GM12878 (cell line): ENCODE results near the gene GH2.

Experiments used
- ATF3 ChIP-seq: IDR thresholded peaks from 2 replicates; pipeline ENCODE4 v1.6.1; 2011; ENCODE audit warnings: low read depth, mild to moderate bottlenecking, low read length, moderate library complexity, borderline replicate concordance; ENCODE audit errors: extremely low read depth
- CREB1 ChIP-seq: IDR thresholded peaks from 2 replicates; pipeline ENCODE4 v1.6.1; 2012; ENCODE audit warnings: low read depth, mild to moderate bottlenecking, inconsistent platforms
- CTCF ChIP-seq, 3 experiments: IDR thresholded peaks in 2 of 3; conservative IDR thresholded peaks in 1 of 3; 2 replicates each; pipeline ENCODE4 v1.5.1; 2011; ENCODE audit warnings: low read depth in 3 of 3, low read length in 3 of 3, mild to moderate bottlenecking in 3 of 3, control low read depth in 2 of 3, moderate library complexity in 2 of 3, inconsistent platforms in 1 of 3, mixed read lengths in 1 of 3; ENCODE audit not compliant: control insufficient read depth in 2 of 3, insufficient read depth in 1 of 3; ENCODE audit errors: extremely low read depth in 1 of 3
- EGR1 ChIP-seq, 2 experiments: IDR thresholded peaks; 1 replicate in 1 of 2; 2 replicates in 1 of 2; pipeline ENCODE4 v1.6.1; 2011 to 2012; ENCODE audit warnings: low read depth in 2 of 2, low read length in 2 of 2, borderline replicate concordance in 1 of 2, mild to moderate bottlenecking in 1 of 2, moderate library complexity in 1 of 2
- MXI1 ChIP-seq: fragments of 150-350 bp; IDR thresholded peaks from 2 replicates; pipeline ENCODE4 v1.6.1; 2011; ENCODE audit warnings: low read depth, mild to moderate bottlenecking, inconsistent platforms, low read length, improper control_type of control experiment
- NFIC ChIP-seq: IDR thresholded peaks from 2 replicates; pipeline ENCODE4 v1.6.1; 2012; ENCODE audit warnings: low read depth, mild to moderate bottlenecking, inconsistent platforms, low read length, moderate library complexity
- POLR2A ChIP-seq: IDR thresholded peaks from 2 replicates; pipeline ENCODE4 v1.6.1; 2011; ENCODE audit warnings: low read depth, mild to moderate bottlenecking, low read length
- RAD21 ChIP-seq: IDR thresholded peaks from 2 replicates; pipeline ENCODE4 v1.6.1; 2011; ENCODE audit warnings: mild to moderate bottlenecking, low read depth, low read length, moderate library complexity; ENCODE audit not compliant: insufficient read depth
- ZBTB11 ChIP-seq: fragments of 450-650 bp; formaldehyde crosslinking; IDR thresholded peaks from 2 replicates; pipeline ENCODE4 v1.5.0; 2022; ENCODE audit warnings: mild to moderate bottlenecking, missing genetic modification characterization
- ZBTB33 ChIP-seq: fragments of 450-650 bp; IDR thresholded peaks from 2 replicates; pipeline ENCODE4 v1.6.1; 2017; ENCODE audit warnings: mild to moderate bottlenecking

- TF ChIP-seq EGR1 (IDR thresholded peaks at IDR 0.05; ENCODE audit: borderline replicate concordance in 1 of 2, low read depth in 2 of 2, low read length in 2 of 2) (no peak), ZBTB11 (CRISPR knock-in tag) (no peak), CTCF (IDR thresholded peaks at IDR 0.05 in 2 of 3, conservative IDR thresholded peaks at IDR 0.05 in 1 of 3; ENCODE audit: control insufficient read depth in 2 of 3, extremely low read depth in 1 of 3, insufficient read depth in 1 of 3, low read depth in 3 of 3, low read length in 3 of 3) (no peak), RAD21 (no peak), CREB1 (no peak), POLR2A (no peak), ATF3 (no peak), NFIC (no peak), ZBTB33 (no peak), MXI1 (no peak)
These were observed 46.5 kb downstream of the GH2 start for GRCh38 chr17:63835167-63835720.
